Esophagus muscularis mucosa (tissue), 4 donors: Measurements from ENCODE around the gene FGFRL1. TPM values are rescaled to one million over a fixed set of nuclear protein-coding genes. Genes with fewer than 3 reads are reported as not detected.
"Not testable (repeated sequence)": the region's sequence is repeated elsewhere in the genome, so short reads cannot be mapped to it uniquely, and the experiment has no call there.

Source experiments
- DNase-seq: peaks from one replicate; pipeline ENCODE4 v3.0.0-alpha.2; 2017; ENCODE audit errors: extremely low spot score
- H3K27ac ChIP-seq, 4 donors: fragments of 200-600 bp; sonication (generic); replicated peaks in 1 of 4; 1 replicate in 3 of 4; 2 replicates in 1 of 4; pipeline ENCODE4 v1.5.1; 2016 to 2019; ENCODE audit warnings: mild to moderate bottlenecking in 1 of 4
- H3K27me3 ChIP-seq, 4 donors: fragments of 200-600 bp; sonication (generic); one replicate each; pipeline versions ENCODE4 v1.5.1 to v1.6.0; 2016 to 2019
- H3K36me3 ChIP-seq, 4 donors: fragments of 200-600 bp; sonication (generic); one replicate each; pipeline ENCODE4 v1.5.1; 2016 to 2019
- H3K4me1 ChIP-seq, 4 donors: fragments of 200-600 bp; sonication (generic); one replicate each; pipeline ENCODE4 v1.5.1; 2016 to 2019
- H3K4me3 ChIP-seq, 4 donors: fragments of 200-600 bp; sonication (generic); 1 replicate in 2 of 4; 2 replicates in 2 of 4; pipeline ENCODE4 v1.5.1; 2016 to 2019; ENCODE audit warnings: mild to moderate bottlenecking in 4 of 4, moderate library complexity in 1 of 4
- H3K9me3 ChIP-seq, 4 donors: fragments of 200-600 bp; sonication (generic); 1 replicate in 3 of 4; 2 replicates in 1 of 4; pipeline ENCODE4 v1.5.1; 2016 to 2019
- EP300 ChIP-seq: sonication (generic); formaldehyde crosslinking; IDR thresholded peaks from one replicate; pipeline ENCODE4 v1.6.1; 2017; ENCODE audit warnings: antibody characterized with exemption
- POLR2A ChIP-seq: fragments of 450-650 bp; IDR thresholded peaks from one replicate; pipeline ENCODE4 v1.6.1; 2017; ENCODE audit warnings: antibody characterized with exemption, moderate library complexity, mild to moderate bottlenecking, low read depth
- POLR2AphosphoS5 ChIP-seq, 2 donors: sonication (generic); formaldehyde crosslinking; IDR thresholded peaks; one replicate each; pipeline ENCODE4 v1.6.1; 2017; ENCODE audit warnings: antibody characterized with exemption in 2 of 2
- WGBS: methylation state at CpG from one replicate; pipeline ENCODE4 v1.1.5; 2018; 5-methylcytosine and 5-hydroxymethylcytosine counted together
- intact Hi-C: fragments of 100-400 bp; cut with DNase I; formaldehyde crosslinking; loops from one replicate; pipeline ENCODE4 v1.15.1; 2023
- total RNA-seq, 4 donors: library from RNA; depleted of rRNA; stranded (reverse); fragments of >200 nt; gene quantifications; one replicate each; pipeline versions ENCODE4 v1.1.0 to v1.2.1, GENCODE V29; 2016
- TF ChIP-seq, protein P1 (sequence below), 3 experiments: fragments of 200-600 bp in 2 of 3; fragments of 450-650 bp in 1 of 3; sonication (generic) in 2 of 3; IDR thresholded peaks; one replicate each; pipeline ENCODE4 v1.5.1; 2017 to 2019; ENCODE audit warnings: antibody characterized with exemption in 3 of 3, mild to moderate bottlenecking in 2 of 3, moderate library complexity in 1 of 3

FGFRL1 gene
- total RNA-seq, 4 donors from 2014 or later = 22.0 to 54.2 (median 32.5) TPM

DNA sequence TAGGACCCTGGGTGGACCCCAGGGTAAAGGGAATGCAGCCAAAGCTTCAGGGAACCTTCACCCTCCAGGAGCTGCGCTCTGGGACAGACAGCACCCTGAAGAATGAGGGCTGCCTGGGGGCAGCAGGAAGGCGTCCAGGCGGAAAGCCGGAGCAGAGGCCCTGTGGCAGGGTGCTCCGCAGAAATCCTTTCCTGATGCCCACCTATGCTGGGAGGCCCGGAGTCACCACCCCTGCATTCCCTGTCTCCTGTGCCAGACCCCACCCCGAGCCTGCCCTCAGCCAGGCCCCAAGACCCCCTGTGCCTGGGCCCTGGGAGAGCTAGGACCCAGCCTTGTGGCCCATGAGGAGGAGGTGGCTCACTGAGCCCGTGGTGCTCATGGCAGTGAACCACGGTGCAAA, 36.8 kb upstream of the FGFRL1 start:
- Histone ChIP-seq H3K27ac (no peak overlapping the region), H3K4me1 (peaks cover 19 to 34% (median 30%) of the 10 kb centered on the region in 4 donors), H3K4me3 (no peak overlapping the region), H3K27me3 (no peaks in the 10 kb centered on the region), H3K36me3 (no peaks in the 10 kb centered on the region), H3K9me3 (no peaks in the 10 kb centered on the region)
- intact Hi-C loops = no loop called here
- 90% methylated on average over 3 of the region's 9 CpGs for WGBS
- DNase-seq = no peak
- TF ChIP-seq EP300 (no peak), POLR2AphosphoS5 (IDR thresholded peaks at IDR 0.05) (no peak)

DNA sequence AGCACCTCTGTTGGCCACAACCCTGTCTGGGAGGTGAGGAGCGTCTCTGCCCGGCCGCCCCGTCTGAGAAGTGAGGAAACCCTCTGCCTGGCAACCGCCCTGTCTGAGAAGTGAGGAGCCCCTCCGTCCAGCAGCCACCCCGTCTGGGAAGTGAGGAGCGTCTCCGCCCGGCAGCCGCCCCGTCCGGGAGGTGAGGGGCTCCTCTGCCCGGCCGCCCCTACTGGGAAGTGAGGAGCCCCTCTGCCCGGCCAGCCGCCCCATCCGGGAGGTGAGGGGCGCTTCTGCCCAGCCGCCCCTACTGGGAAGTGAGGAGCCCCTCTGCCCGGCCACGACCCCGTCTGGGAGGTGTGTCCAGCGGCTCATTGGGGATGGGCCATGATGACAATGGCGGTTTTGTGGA, 35.4 kb upstream of the FGFRL1 start:
- H3K4me3 ChIP-seq, DNase-seq, H3K27me3 ChIP-seq, H3K36me3 ChIP-seq, intact Hi-C loops, H3K9me3 ChIP-seq, H3K27ac ChIP-seq: not testable (repeated sequence)
- WGBS = 86% methylated on average over 8 of the region's 25 CpGs
- H3K4me1 ChIP-seq = peaks cover 18 to 27% (median 27%) of the 10 kb centered on the region in 4 donors

- intact Hi-C loops = no loop called here
- Histone ChIP-seq H3K27ac (no peak overlapping the region), H3K27me3 (no peaks in the 10 kb centered on the region), H3K4me3 (no peak overlapping the region), H3K4me1 (peaks cover 0 to 2% (median under 1%) of the 10 kb centered on the region in 4 donors), H3K36me3 (no peaks in the 10 kb centered on the region), H3K9me3 (no peaks in the 10 kb centered on the region)
- no peak for DNase-seq
- no peak for TF ChIP-seq POLR2A
- TF ChIP-seq, protein P1, sequence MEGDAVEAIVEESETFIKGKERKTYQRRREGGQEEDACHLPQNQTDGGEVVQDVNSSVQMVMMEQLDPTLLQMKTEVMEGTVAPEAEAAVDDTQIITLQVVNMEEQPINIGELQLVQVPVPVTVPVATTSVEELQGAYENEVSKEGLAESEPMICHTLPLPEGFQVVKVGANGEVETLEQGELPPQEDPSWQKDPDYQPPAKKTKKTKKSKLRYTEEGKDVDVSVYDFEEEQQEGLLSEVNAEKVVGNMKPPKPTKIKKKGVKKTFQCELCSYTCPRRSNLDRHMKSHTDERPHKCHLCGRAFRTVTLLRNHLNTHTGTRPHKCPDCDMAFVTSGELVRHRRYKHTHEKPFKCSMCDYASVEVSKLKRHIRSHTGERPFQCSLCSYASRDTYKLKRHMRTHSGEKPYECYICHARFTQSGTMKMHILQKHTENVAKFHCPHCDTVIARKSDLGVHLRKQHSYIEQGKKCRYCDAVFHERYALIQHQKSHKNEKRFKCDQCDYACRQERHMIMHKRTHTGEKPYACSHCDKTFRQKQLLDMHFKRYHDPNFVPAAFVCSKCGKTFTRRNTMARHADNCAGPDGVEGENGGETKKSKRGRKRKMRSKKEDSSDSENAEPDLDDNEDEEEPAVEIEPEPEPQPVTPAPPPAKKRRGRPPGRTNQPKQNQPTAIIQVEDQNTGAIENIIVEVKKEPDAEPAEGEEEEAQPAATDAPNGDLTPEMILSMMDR (IDR thresholded peaks at IDR 0.05) = no peak
- no peak for TF ChIP-seq EP300
- no peak for TF ChIP-seq POLR2AphosphoS5 (IDR thresholded peaks at IDR 0.05)
- 53% methylated on average over 20 of the region's 20 CpGs for WGBS
These were observed 32.3 kb upstream of the FGFRL1 start for GRCh38 chr4:978957-979701.

GRCh38 chr4:982291-982690, 29.1 kb upstream of the FGFRL1 start:
- no peak overlapping the region for H3K4me3 ChIP-seq
- H3K4me1 ChIP-seq = peaks cover 11 to 22% (median 17%) of the 10 kb centered on the region in 4 donors
- H3K36me3 ChIP-seq = no peaks in the 10 kb centered on the region
- no peak for TF ChIP-seq EP300
- TF ChIP-seq POLR2AphosphoS5 (IDR thresholded peaks at IDR 0.05) = no peak
- no peak for TF ChIP-seq POLR2A
- TF ChIP-seq, protein P1 (IDR thresholded peaks at IDR 0.05) = no peak
- DNase-seq = no peak
- intact Hi-C loops = no loop called here
- no peak overlapping the region for H3K27ac ChIP-seq
- H3K27me3 ChIP-seq = no peaks in the 10 kb centered on the region
- no peaks in the 10 kb centered on the region for H3K9me3 ChIP-seq
- 95% methylated on average over 4 of the region's 17 CpGs for WGBS

- intact Hi-C loops = no loop called here
- no peak for DNase-seq
- WGBS = 97% methylated on average over 15 of the region's 15 CpGs
- TF ChIP-seq, protein P1 (IDR thresholded peaks at IDR 0.05) = no peak
- TF ChIP-seq EP300 (no peak), POLR2A (no peak), POLR2AphosphoS5 (IDR thresholded peaks at IDR 0.05) (no peak)
- peaks cover 16 to 27% (median 22%) of the 10 kb centered on the region in 4 donors for H3K4me1 ChIP-seq
- no peak overlapping the region for H3K4me3 ChIP-seq
- H3K27ac ChIP-seq = no peak overlapping the region
- no peaks in the 10 kb centered on the region for H3K36me3 ChIP-seq
- no peaks in the 10 kb centered on the region for H3K27me3 ChIP-seq
- no peaks in the 10 kb centered on the region for H3K9me3 ChIP-seq
These were observed 28.6 kb upstream of the FGFRL1 start for GRCh38 chr4:982814-983213.
